Transverse colon (tissue), 3 donors: ENCODE data around the gene PPRC1.

Experiments
- EP300 ChIP-seq: sonication (generic); formaldehyde crosslinking; IDR thresholded peaks from one replicate; pipeline ENCODE4 v1.6.1; 2017; ENCODE audit warnings: antibody characterized with exemption, low read depth
- TF ChIP-seq, protein P1 (sequence below), 5 experiments: fragments of 200-600 bp in 3 of 5; fragments of 450-650 bp in 2 of 5; sonication (generic) in 3 of 5; IDR thresholded peaks; 1 replicate in 2 of 5; 2 replicates in 3 of 5; pipeline ENCODE4 v1.5.1; 2016 to 2017; ENCODE audit warnings: antibody characterized with exemption in 5 of 5, inconsistent platforms in 3 of 5, mild to moderate bottlenecking in 2 of 5, moderate library complexity in 1 of 5

DNA sequence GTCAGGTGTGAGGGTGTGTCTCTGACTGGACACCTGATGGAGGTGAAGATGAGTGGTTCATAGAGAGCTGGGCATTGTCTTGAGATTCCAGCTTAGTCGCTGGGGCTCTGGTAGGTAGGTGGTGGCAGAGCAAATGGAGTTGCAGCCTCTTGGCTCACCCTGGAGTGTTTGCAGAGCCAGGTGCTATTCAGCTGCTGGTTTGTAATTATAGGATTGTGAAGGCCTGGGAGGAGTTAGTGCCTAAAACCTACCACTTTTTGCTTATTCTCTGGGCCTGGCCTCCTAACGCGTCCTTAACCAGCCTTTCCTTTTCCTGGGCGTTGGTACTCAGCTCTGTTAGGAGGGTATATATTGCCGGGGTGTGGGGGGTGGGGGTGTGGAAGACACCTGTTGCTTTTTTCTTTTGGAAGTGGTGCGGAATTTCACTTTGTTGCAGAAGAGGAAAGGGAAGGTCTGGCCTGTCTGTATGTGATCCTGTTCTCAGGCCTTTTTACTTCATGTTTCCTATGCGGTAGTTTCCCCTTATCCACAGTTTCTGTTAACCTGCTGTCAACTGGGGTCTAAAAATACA is 3.2 kb downstream of the PPRC1 start:
- TF ChIP-seq, protein P1, sequence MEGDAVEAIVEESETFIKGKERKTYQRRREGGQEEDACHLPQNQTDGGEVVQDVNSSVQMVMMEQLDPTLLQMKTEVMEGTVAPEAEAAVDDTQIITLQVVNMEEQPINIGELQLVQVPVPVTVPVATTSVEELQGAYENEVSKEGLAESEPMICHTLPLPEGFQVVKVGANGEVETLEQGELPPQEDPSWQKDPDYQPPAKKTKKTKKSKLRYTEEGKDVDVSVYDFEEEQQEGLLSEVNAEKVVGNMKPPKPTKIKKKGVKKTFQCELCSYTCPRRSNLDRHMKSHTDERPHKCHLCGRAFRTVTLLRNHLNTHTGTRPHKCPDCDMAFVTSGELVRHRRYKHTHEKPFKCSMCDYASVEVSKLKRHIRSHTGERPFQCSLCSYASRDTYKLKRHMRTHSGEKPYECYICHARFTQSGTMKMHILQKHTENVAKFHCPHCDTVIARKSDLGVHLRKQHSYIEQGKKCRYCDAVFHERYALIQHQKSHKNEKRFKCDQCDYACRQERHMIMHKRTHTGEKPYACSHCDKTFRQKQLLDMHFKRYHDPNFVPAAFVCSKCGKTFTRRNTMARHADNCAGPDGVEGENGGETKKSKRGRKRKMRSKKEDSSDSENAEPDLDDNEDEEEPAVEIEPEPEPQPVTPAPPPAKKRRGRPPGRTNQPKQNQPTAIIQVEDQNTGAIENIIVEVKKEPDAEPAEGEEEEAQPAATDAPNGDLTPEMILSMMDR (IDR thresholded peaks at IDR 0.05), result no peak
- TF ChIP-seq EP300, result no peak
